SKM-1 treated with dmso at 0.1 percent for 144 hours (cell line): ENCODE measurements around the gene FLOT1.

Source experiments
- DNase-seq: peaks from one replicate; lab custom pipeline; 2025; ENCODE audit not compliant: unreplicated experiment; lab: John Stamatoyannopoulos, UW

FLOT1 gene

GRCh38 chr6:30747902-30748769 is 5.6 kb upstream of the FLOT1 start:
- no peak for DNase-seq

GRCh38 chr6:30747300-30747687 is 4.8 kb upstream of the FLOT1 start:
- DNase-seq: no peak

GRCh38 chr6:30744054-30744805 is 1.7 kb upstream of the FLOT1 start, which contains the start of gene IER3:
IER3 (minus strand) TSS chr6:30744547; CDS start chr6:30744518, 29 bp downstream.
- DNase-seq: peak; percentile 39

GRCh38 chr6:30743099-30744053 is 889 bp upstream of the FLOT1 start:
- no peak for DNase-seq

- no peak for DNase-seq
These were observed 635 bp downstream of the FLOT1 start for GRCh38 chr6:30741789-30742315.

- no peak for DNase-seq
These were observed 1.3 kb downstream of the FLOT1 start for GRCh38 chr6:30741063-30741779.

- no peak for DNase-seq
These were observed 2.0 kb downstream of the FLOT1 start for GRCh38 chr6:30740540-30740870.

GRCh38 chr6:30738532-30738931 is 4.0 kb downstream of the FLOT1 start:
- no peak for DNase-seq

- DNase-seq: no peak
These were observed 6.7 kb downstream of the FLOT1 start for GRCh38 chr6:30735668-30736314.

GRCh38 chr6:30732237-30732943 is 10.1 kb downstream of the FLOT1 start:
- DNase-seq: no peak

- DNase-seq: peak; percentile 65
These were observed 11.7 kb downstream of the FLOT1 start for GRCh38 chr6:30730601-30731435.

- no peak for DNase-seq
These were observed 14.4 kb downstream of the FLOT1 start for GRCh38 chr6:30727920-30728553.

- no peak for DNase-seq
These were observed 15.7 kb downstream of the FLOT1 start for GRCh38 chr6:30726506-30727413.

- DNase-seq: no peak
These were observed 16.6 kb downstream of the FLOT1 start for GRCh38 chr6:30725713-30726505.

GRCh38 chr6:30724906-30725667 is 17.4 kb downstream of the FLOT1 start:
- DNase-seq: no peak
